ENCODE results near the gene XPOT. TPM values are rescaled to one million over a fixed set of nuclear protein-coding genes. Genes with fewer than 3 reads are reported as not detected.

XPOT gene
- total RNA-seq, 1 donor from 2014 or later: 112 TPM

Other genes starting within 250 kb of the XPOT start
- 9.8 and 10.6 TPM in 2 replicates for gene KICS2, start 182.1 kb upstream of the XPOT start, total RNA-seq
- gene C12orf56, start 13.6 kb upstream of the XPOT start, total RNA-seq: 0.16 and 0.34 TPM in 2 replicates
- 35.4 and 39.1 TPM in 2 replicates for gene TBK1, start 47.7 kb downstream of the XPOT start, total RNA-seq
- 69.3 and 75.3 TPM in 2 replicates for gene RASSF3, start 206.1 kb downstream of the XPOT start, total RNA-seq